Measurements from ENCODE around the gene WWOX. TPM values are rescaled to one million over a fixed set of nuclear protein-coding genes. Genes with fewer than 3 reads are reported as not detected.

Gene WWOX
- total and polyA plus RNA-seq, 2 donors (not counting 3 experiments of a cell fraction or from before 2014, with no cell fraction given): 6.2 to 12.5 TPM

DNA sequence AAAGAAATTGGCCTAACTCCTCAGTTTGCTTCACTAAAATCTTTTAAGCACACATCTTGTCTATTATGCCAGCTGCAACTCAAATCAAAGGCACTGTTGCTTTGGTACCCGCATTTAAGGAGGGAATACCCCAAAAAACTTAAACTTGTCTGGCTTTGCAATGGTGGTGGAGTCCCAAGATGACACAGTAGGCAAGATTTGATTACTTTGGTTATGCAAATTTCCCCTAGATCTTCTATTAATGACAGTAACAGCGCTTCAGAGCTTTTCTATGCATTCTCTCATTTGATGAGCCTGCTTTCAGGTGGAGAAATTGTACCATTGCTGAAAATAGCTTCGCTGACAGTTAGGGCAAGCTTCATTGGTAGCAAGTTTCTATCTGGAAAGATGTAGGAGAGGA, 27.2 kb downstream of the WWOX start:
- intact Hi-C loops (cut with micrococcal nuclease): no loop called here
- dilution Hi-C loops (cut with MboI; ENCODE audit: extremely low pct_ligation_motif_present, low sequenced_read_pairs): no loop called here
- Histone ChIP-seq H3K27me3 (ENCODE audit: control insufficient read depth in 2 of 2, insufficient read depth in 2 of 2, low read length in 2 of 2) (no peaks in the 10 kb centered on the region), H4K20me1 (replicated peaks; ENCODE audit: control insufficient read depth, extremely low read depth, insufficient read depth, low read length) (no peaks in the 10 kb centered on the region), H3K79me2 (ENCODE audit: control insufficient read depth, insufficient read depth, low read length) (no peaks in the 10 kb centered on the region), H3K9ac (replicated peaks; ENCODE audit: extremely low read depth, insufficient read depth, low read length) (no peak overlapping the region), H3K27ac (ENCODE audit: insufficient read depth, low read depth, low read length) (no peak overlapping the region), H3K9me1 (replicated peaks; ENCODE audit: control insufficient read depth, extremely low read depth, insufficient read depth, low read length) (no peaks in the 10 kb centered on the region), H2AFZ (ENCODE audit: low read depth, low read length) (no peak overlapping the region), H3K4me3 (replicated peaks in 1 of 3; ENCODE audit: insufficient read depth in 1 of 3, low read depth in 1 of 3, low read length in 3 of 3) (no peak overlapping the region), H3K4me2 (ENCODE audit: insufficient read depth, low read length) (no peak overlapping the region), H3K9me3 (replicated peaks; ENCODE audit: control insufficient read depth, insufficient read depth, low read length) (no peaks in the 10 kb centered on the region), H3K36me3 (ENCODE audit: control insufficient read depth in 2 of 2, extremely low read depth in 1 of 2, insufficient read depth in 2 of 2, low read length in 2 of 2) (no peaks in the 10 kb centered on the region), H3K4me1 (ENCODE audit: control insufficient read depth, extremely low read depth, insufficient read depth, low read length) (no peaks in the 10 kb centered on the region)
- ChIA-PET CTCF (interaction anchor here (0.9 to 3.2 kb wide), 5 partner anchors 94 to 1475 kb away, joined by 3 to 22 read pairs (median 3); no protein-coding TSS in a partner anchor), POLR2A (no interaction called here)
- FAIRE-seq (no peak), DNase-seq (ENCODE audit: low read depth, low spot score) (no peak)
- no TSS peak for BruUV-seq (replicated peaks)
- TF ChIP-seq, protein P1, sequence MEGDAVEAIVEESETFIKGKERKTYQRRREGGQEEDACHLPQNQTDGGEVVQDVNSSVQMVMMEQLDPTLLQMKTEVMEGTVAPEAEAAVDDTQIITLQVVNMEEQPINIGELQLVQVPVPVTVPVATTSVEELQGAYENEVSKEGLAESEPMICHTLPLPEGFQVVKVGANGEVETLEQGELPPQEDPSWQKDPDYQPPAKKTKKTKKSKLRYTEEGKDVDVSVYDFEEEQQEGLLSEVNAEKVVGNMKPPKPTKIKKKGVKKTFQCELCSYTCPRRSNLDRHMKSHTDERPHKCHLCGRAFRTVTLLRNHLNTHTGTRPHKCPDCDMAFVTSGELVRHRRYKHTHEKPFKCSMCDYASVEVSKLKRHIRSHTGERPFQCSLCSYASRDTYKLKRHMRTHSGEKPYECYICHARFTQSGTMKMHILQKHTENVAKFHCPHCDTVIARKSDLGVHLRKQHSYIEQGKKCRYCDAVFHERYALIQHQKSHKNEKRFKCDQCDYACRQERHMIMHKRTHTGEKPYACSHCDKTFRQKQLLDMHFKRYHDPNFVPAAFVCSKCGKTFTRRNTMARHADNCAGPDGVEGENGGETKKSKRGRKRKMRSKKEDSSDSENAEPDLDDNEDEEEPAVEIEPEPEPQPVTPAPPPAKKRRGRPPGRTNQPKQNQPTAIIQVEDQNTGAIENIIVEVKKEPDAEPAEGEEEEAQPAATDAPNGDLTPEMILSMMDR (IDR thresholded peaks at IDR 0.05; ENCODE audit: extremely low read depth in 1 of 2, insufficient read depth in 1 of 2, low read depth in 1 of 2, low read length in 2 of 2): no peak
- TF ChIP-seq POLR2A (IDR thresholded peaks at IDR 0.05; ENCODE audit: low read depth, low read length) (no peak), GATA2 (IDR thresholded peaks at IDR 0.05; ENCODE audit: insufficient read depth, insufficient read length, low read depth, low read length) (no peak), MAX (IDR thresholded peaks at IDR 0.05; ENCODE audit: insufficient read depth, insufficient read length) (no peak), FOS (IDR thresholded peaks at IDR 0.05; ENCODE audit: borderline replicate concordance, insufficient read depth, low read length) (no peak), EZH2 (IDR thresholded peaks at IDR 0.05; ENCODE audit: borderline replicate concordance, low read depth, low read length, severe bottlenecking) (no peak), JUN (IDR thresholded peaks at IDR 0.05; ENCODE audit: borderline replicate concordance, insufficient read depth, insufficient read length, low read depth) (no peak), MYC (IDR thresholded peaks at IDR 0.05; ENCODE audit: low read depth, low read length) (no peak), POLR2AphosphoS5 (IDR thresholded peaks at IDR 0.05; ENCODE audit: insufficient read depth, low read depth, low read length) (no peak)
